GM12873 (cell line): Measurements from ENCODE around the gene CSHL1.

Experiments used
- CTCF ChIP-seq: IDR thresholded peaks from 2 replicates; pipeline ENCODE4 v1.5.1; 2012; ENCODE audit warnings: low read depth, mild to moderate bottlenecking, moderate library complexity, low read length, control low read depth; ENCODE audit not compliant: insufficient read depth; ENCODE audit errors: missing control alignments

The CSHL1 gene

GRCh38 chr17:63939401-63939800 lies 28.3 kb upstream of the CSHL1 start:
- no peak for TF ChIP-seq CTCF

- no peak for TF ChIP-seq CTCF
Measured at GRCh38 chr17:63937920-63938319, 26.9 kb upstream of the CSHL1 start.

GRCh38 chr17:63937319-63937718 lies 26.3 kb upstream of the CSHL1 start:
- TF ChIP-seq CTCF, result no peak

GRCh38 chr17:63934183-63935112 lies 23.4 kb upstream of the CSHL1 start:
- TF ChIP-seq CTCF, result no peak

- TF ChIP-seq CTCF, result no peak
Measured at GRCh38 chr17:63933598-63933997, 22.5 kb upstream of the CSHL1 start.

- peak; percentile 24 for TF ChIP-seq CTCF
Measured at GRCh38 chr17:63932721-63933120, 21.7 kb upstream of the CSHL1 start.

- no peak for TF ChIP-seq CTCF
Measured at GRCh38 chr17:63931981-63932561, 21.0 kb upstream of the CSHL1 start, which contains the start of gene CD79B. Gene CD79B (minus strand): TSS chr17:63932331. CDS start chr17:63932261, 70 bp downstream.
